Measurements from ENCODE around the gene TARBP2. TPM values are rescaled to one million over a fixed set of nuclear protein-coding genes. Genes with fewer than 3 reads are reported as not detected.

TARBP2 gene
- polyA plus RNA-seq, 2 of the 4 experiments (the other 2 are of a cell fraction): 41.5 to 49.9 TPM

DNA sequence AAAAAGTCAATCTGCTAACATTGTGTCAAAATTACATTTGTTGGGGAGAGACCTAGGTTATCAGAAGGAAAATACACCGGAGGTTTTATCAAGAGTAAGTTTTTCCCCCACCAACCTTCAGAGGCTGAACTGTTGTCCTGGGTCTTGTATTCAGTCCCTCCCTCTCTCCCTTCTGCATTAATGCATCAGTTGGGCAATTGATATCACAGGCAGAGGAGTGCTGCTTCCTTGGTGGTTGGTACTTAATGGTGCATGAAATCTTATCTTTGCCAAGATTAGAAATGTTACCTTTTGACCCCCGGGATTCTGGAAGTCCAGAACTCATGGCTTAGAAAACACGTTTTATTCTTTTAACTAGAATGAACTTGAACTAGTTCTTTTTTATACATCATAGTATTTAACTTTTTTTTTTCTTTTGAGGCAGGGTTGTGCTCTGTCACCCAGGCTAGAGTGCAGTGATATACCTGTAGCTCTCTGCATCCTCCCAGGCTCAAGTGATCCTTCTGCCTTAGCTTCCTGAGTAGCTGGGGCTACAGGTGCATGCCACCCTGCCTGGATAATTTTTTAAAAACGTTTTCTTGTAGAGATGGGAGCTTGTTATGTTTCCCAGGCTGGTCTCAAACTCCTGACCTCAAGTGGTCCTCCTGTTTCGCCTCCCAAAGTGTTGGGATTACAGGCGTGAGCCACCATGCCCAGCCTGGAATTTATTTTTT lies 44.3 kb upstream of the TARBP2 start:
- Histone ChIP-seq H3K27ac (no peak overlapping the region), H3K4me1 (peaks cover 42% of the 10 kb centered on the region), H3K4me2 (no peak overlapping the region), H3K4me3 (no peak overlapping the region), H3K9me3 (no peaks in the 10 kb centered on the region)
- TF ChIP-seq POLR2AphosphoS2 (conservative IDR thresholded peaks at IDR 0.05; ENCODE audit: low read length): 0 out of 2 replicates have a peak, but pooled peaks have one; percentile 48
- no peak for TF ChIP-seq FOSL2 (IDR thresholded peaks at IDR 0.05)
- TF ChIP-seq FOSL2 (CRISPR knock-in tag; IDR thresholded peaks at IDR 0.05): no peak
- WGBS (ENCODE audit: missing lambda C conversion rate): 81% methylated on average over 6 of the region's 6 CpGs
- ChIA-PET CTCF (no interaction called here), POLR2A (no interaction called here)
- ATAC-seq (no peak), DNase-seq (ENCODE audit: low read depth in 1 of 2, low spot score in 1 of 2) (no peak), FAIRE-seq (no peak)

DNA sequence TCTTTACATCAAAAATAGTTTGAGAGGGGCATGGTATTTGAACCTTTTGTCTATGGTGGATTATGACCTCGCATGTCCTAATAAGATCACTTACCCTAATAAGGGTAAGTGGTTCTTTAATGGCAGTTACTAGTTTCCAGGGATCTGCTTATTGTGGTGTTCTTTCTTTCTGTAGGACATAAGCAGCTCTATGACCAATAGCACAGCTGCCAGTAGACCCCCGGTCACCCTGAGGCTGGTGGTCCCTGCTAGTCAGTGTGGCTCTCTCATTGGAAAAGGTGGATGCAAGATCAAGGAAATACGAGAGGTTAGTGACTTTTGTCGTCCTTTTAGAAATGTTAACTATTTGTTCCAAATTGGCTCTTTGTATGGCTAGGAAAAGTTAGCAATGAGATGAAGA lies 42.0 kb upstream of the TARBP2 start:
- Histone ChIP-seq H3K9me3 (no peaks in the 10 kb centered on the region), H3K4me3 (no peak overlapping the region), H3K4me1 (peaks cover 59% of the 10 kb centered on the region), H3K4me2 (no peak overlapping the region), H3K27ac (no peak overlapping the region)
- TF ChIP-seq POLR2AphosphoS2 (conservative IDR thresholded peaks at IDR 0.05; ENCODE audit: low read length) (no peak), EHF (CRISPR knock-in tag; IDR thresholded peaks at IDR 0.05) (no peak), RCOR1 (IDR thresholded peaks at IDR 0.05; ENCODE audit: low read depth, low read length) (no peak), EP300 (IDR thresholded peaks at IDR 0.05) (no peak), NPAS2 (CRISPR knock-in tag; IDR thresholded peaks at IDR 0.05; ENCODE audit: borderline replicate concordance) (no peak)
- ATAC-seq (no peak), FAIRE-seq (no peak), DNase-seq (ENCODE audit: low read depth in 1 of 2, low spot score in 1 of 2) (no peak)
- 92% methylated on average over 4 of the region's 4 CpGs for WGBS (ENCODE audit: missing lambda C conversion rate)
- ChIA-PET POLR2A (interaction anchor here (0.8 to 1.4 kb wide), 2 partner anchors 15 to 18 kb away, joined by 3 to 4 read pairs; no protein-coding TSS in a partner anchor), CTCF (interaction anchor here (1.2 to 2.2 kb wide), 3 partner anchors 8 to 17 kb away, joined by 3 to 12 read pairs (median 3); no protein-coding TSS in a partner anchor)

DNA sequence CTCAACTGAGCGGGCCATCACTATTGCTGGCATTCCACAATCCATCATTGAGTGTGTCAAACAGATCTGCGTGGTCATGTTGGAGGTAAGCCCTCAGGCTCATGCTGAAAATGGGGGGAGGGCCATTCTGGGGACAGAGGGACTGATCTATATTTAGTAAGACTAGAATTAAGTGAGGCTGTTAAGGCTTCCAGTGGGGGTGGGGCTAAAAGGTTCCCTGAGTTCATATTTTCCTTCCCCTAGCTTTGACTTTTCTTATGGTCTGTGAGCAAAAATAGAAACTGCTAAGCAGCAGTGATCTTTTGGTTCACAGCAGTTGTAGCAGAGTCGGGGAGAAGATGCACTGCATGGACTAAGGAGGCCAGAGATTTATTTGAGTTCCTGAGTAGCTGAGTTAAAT lies 40.0 kb upstream of the TARBP2 start:
- Histone ChIP-seq H3K4me1 (peaks cover 54% of the 10 kb centered on the region; the same call in 2 of the 3 replicates), H3K4me3 (no peak overlapping the region), H3K27ac (no peak overlapping the region), H3K9me3 (no peaks in the 10 kb centered on the region), H3K4me2 (no peak overlapping the region)
- no peak for DNase-seq (ENCODE audit: low read depth in 1 of 2, low spot score in 1 of 2)
- ATAC-seq: no peak
- POLR2A ChIA-PET: no interaction called here
- TF ChIP-seq RCOR1 (IDR thresholded peaks at IDR 0.05; ENCODE audit: low read depth, low read length) (no peak), JUN (IDR thresholded peaks at IDR 0.05) (0 out of 5 replicates have a peak, but pooled peaks of 1 of the 2 experiments have one; percentile 27), POLR2AphosphoS2 (conservative IDR thresholded peaks at IDR 0.05; ENCODE audit: low read length) (0 out of 2 replicates have a peak, but pooled peaks have one; percentile 20), GATA3 (IDR thresholded peaks at IDR 0.05; ENCODE audit: borderline replicate concordance) (no peak), HOXA7 (CRISPR knock-in tag; IDR thresholded peaks at IDR 0.05) (no peak)
- TF ChIP-seq, protein P1, sequence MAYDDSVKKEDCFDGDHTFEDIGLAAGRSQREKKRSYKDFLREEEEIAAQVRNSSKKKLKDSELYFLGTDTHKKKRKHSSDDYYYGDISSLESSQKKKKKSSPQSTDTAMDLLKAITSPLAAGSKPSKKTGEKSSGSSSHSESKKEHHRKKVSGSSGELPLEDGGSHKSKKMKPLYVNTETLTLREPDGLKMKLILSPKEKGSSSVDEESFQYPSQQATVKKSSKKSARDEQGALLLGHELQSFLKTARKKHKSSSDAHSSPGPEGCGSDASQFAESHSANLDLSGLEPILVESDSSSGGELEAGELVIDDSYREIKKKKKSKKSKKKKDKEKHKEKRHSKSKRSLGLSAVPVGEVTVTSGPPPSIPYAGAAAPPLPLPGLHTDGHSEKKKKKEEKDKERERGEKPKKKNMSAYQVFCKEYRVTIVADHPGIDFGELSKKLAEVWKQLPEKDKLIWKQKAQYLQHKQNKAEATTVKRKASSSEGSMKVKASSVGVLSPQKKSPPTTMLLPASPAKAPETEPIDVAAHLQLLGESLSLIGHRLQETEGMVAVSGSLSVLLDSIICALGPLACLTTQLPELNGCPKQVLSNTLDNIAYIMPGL (CRISPR knock-in tag; IDR thresholded peaks at IDR 0.05; ENCODE audit: borderline replicate concordance): no peak
- TF ChIP-seq, protein P2, sequence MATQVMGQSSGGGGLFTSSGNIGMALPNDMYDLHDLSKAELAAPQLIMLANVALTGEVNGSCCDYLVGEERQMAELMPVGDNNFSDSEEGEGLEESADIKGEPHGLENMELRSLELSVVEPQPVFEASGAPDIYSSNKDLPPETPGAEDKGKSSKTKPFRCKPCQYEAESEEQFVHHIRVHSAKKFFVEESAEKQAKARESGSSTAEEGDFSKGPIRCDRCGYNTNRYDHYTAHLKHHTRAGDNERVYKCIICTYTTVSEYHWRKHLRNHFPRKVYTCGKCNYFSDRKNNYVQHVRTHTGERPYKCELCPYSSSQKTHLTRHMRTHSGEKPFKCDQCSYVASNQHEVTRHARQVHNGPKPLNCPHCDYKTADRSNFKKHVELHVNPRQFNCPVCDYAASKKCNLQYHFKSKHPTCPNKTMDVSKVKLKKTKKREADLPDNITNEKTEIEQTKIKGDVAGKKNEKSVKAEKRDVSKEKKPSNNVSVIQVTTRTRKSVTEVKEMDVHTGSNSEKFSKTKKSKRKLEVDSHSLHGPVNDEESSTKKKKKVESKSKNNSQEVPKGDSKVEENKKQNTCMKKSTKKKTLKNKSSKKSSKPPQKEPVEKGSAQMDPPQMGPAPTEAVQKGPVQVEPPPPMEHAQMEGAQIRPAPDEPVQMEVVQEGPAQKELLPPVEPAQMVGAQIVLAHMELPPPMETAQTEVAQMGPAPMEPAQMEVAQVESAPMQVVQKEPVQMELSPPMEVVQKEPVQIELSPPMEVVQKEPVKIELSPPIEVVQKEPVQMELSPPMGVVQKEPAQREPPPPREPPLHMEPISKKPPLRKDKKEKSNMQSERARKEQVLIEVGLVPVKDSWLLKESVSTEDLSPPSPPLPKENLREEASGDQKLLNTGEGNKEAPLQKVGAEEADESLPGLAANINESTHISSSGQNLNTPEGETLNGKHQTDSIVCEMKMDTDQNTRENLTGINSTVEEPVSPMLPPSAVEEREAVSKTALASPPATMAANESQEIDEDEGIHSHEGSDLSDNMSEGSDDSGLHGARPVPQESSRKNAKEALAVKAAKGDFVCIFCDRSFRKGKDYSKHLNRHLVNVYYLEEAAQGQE (IDR thresholded peaks at IDR 0.05): no peak
- 74% methylated on average over 3 of the region's 3 CpGs for WGBS (ENCODE audit: missing lambda C conversion rate)
- CTCF ChIA-PET: interaction anchor here (1.0 to 2.1 kb wide), 3 partner anchors 15 to 116 kb away, joined by 3 to 7 read pairs (median 4); no protein-coding TSS in a partner anchor
- FAIRE-seq: no peak

Measured in A549 (cell line).